Gastrocnemius medialis (tissue), 4 donors: Measurements from ENCODE around the gene IMP4. TPM values are rescaled to one million over a fixed set of nuclear protein-coding genes. Genes with fewer than 3 reads are reported as not detected.

ENCODE experiments used
- ATAC-seq, 2 donors: fragments of 150-250 bp; one replicate each; pipeline ENCODE4 v1.9.1; 2016
- DNase-seq, 2 donors: peaks; one replicate each; pipeline ENCODE4 v3.0.0-alpha.2; 2019
- H3K27ac ChIP-seq, 4 donors: fragments of 200-600 bp; sonication (generic); 1 replicate in 1 of 4; 2 replicates in 3 of 4; pipeline ENCODE4 v1.5.1; 2016 to 2018; ENCODE audit warnings: mild to moderate bottlenecking in 2 of 4, moderate library complexity in 1 of 4
- H3K27me3 ChIP-seq, 3 donors: fragments of 200-600 bp; sonication (generic) in 2 of 3; 1 replicate in 1 of 3; 2 replicates in 2 of 3; pipeline versions ENCODE4 v1.5.1 to v1.6.0; 2016 to 2019; ENCODE audit warnings: mild to moderate bottlenecking in 1 of 3, moderate library complexity in 1 of 3
- H3K36me3 ChIP-seq, 2 donors: fragments of 200-600 bp; sonication (generic) in 1 of 2; one replicate each; pipeline ENCODE4 v1.5.1; 2017 to 2018
- H3K4me1 ChIP-seq, 2 donors: fragments of 200-600 bp; sonication (generic) in 1 of 2; one replicate each; pipeline ENCODE4 v1.5.1; 2016 to 2017; ENCODE audit warnings: mild to moderate bottlenecking in 2 of 2
- H3K4me3 ChIP-seq, 4 donors: fragments of 200-600 bp; sonication (generic) in 3 of 4; 1 replicate in 1 of 4; 2 replicates in 3 of 4; pipeline ENCODE4 v1.5.1; 2016 to 2019; ENCODE audit warnings: mild to moderate bottlenecking in 2 of 4
- H3K9me3 ChIP-seq, 3 donors: fragments of 200-600 bp; sonication (generic) in 2 of 3; 1 replicate in 1 of 3; 2 replicates in 2 of 3; pipeline ENCODE4 v1.5.1; 2016 to 2019
- CTCF ChIP-seq, 5 experiments: fragments of 450-650 bp in 3 of 5; fragments of 200-600 bp in 2 of 5; sonication (generic) in 2 of 5; IDR thresholded peaks in 4 of 5; conservative IDR thresholded peaks in 1 of 5; 1 replicate in 4 of 5; 2 replicates in 1 of 5; pipeline ENCODE4 v1.5.1; 2016 to 2019; ENCODE audit warnings: antibody characterized with exemption in 5 of 5, mild to moderate bottlenecking in 3 of 5, moderate library complexity in 3 of 5
- POLR2A ChIP-seq, 2 donors: fragments of 450-650 bp; IDR thresholded peaks; one replicate each; pipeline ENCODE4 v1.6.1; 2017; ENCODE audit warnings: antibody characterized with exemption in 2 of 2, mild to moderate bottlenecking in 2 of 2, moderate library complexity in 2 of 2
- in situ Hi-C, 4 donors: fragments of 200-750 bp; cut with MboI; loops; one replicate each; pipeline versions ENCODE4 v1.15.0 to v1.8.0; 2017; ENCODE audit warnings: low sequenced_read_pairs in 4 of 4
- intact Hi-C: fragments of 100-400 bp; cut with DNase I; formaldehyde crosslinking; loops from one replicate; pipeline ENCODE4 v1.15.1; 2023; ENCODE audit warnings: low total_unique reads
- total RNA-seq, 4 donors: library from RNA; depleted of rRNA; stranded (reverse); fragments of >200 nt; gene quantifications; one replicate each; pipeline versions ENCODE4 v1.1.0 to v1.2.3, GENCODE V29; 2016

Gene IMP4
- total RNA-seq, 4 donors from 2014 or later = 114 to 179 (median 149) TPM

GRCh38 chr2:130377491-130377890, 34.8 kb downstream of the IMP4 start:
- TF ChIP-seq CTCF (IDR thresholded peaks at IDR 0.05 in 4 of 5, conservative IDR thresholded peaks at IDR 0.05 in 1 of 5) = no peak
- no peak for TF ChIP-seq POLR2A (IDR thresholded peaks at IDR 0.05)
- in situ Hi-C loops (no loop called here), intact Hi-C loops (no loop called here)
- H3K4me1 ChIP-seq = no peaks in the 10 kb centered on the region
- DNase-seq (no peak), ATAC-seq (no peak)
- H3K9me3 ChIP-seq = no peaks in the 10 kb centered on the region
- no peaks in the 10 kb centered on the region for H3K36me3 ChIP-seq
- H3K27me3 ChIP-seq = peaks cover 0 to 3% (median 0%) of the 10 kb centered on the region in 3 donors
- no peak overlapping the region for H3K27ac ChIP-seq
- H3K4me3 ChIP-seq = no peak overlapping the region

GRCh38 chr2:130378206-130378897, 35.7 kb downstream of the IMP4 start:
- ATAC-seq (no peak), DNase-seq (no peak)
- no peak overlapping the region for H3K27ac ChIP-seq
- TF ChIP-seq CTCF (IDR thresholded peaks at IDR 0.05 in 4 of 5, conservative IDR thresholded peaks at IDR 0.05 in 1 of 5) (no peak), POLR2A (IDR thresholded peaks at IDR 0.05) (no peak)
- H3K27me3 ChIP-seq = peaks cover 0 to 3% (median 0%) of the 10 kb centered on the region in 3 donors
- intact Hi-C loops (no loop called here), in situ Hi-C loops (no loop called here)
- H3K36me3 ChIP-seq = no peaks in the 10 kb centered on the region
- no peaks in the 10 kb centered on the region for H3K4me1 ChIP-seq
- no peak overlapping the region for H3K4me3 ChIP-seq
- H3K9me3 ChIP-seq = no peaks in the 10 kb centered on the region

- TF ChIP-seq POLR2A (IDR thresholded peaks at IDR 0.05) (no peak), CTCF (IDR thresholded peaks at IDR 0.05 in 4 of 5, conservative IDR thresholded peaks at IDR 0.05 in 1 of 5) (no peak)
- no peak for ATAC-seq
- in situ Hi-C loops = no loop called here
Measured at GRCh38 chr2:130378898-130379214, 36.2 kb downstream of the IMP4 start.

GRCh38 chr2:130380096-130380934, 37.6 kb downstream of the IMP4 start:
- Histone ChIP-seq H3K9me3 (no peaks in the 10 kb centered on the region), H3K27ac (no peak overlapping the region), H3K4me1 (no peaks in the 10 kb centered on the region), H3K4me3 (no peak overlapping the region), H3K36me3 (no peaks in the 10 kb centered on the region), H3K27me3 (no peaks in the 10 kb centered on the region)
- no peak for DNase-seq
- ATAC-seq = no peak
- intact Hi-C loops = no loop called here
- in situ Hi-C loops = no loop called here
- no peak for TF ChIP-seq CTCF (IDR thresholded peaks at IDR 0.05 in 4 of 5, conservative IDR thresholded peaks at IDR 0.05 in 1 of 5)
- TF ChIP-seq POLR2A (IDR thresholded peaks at IDR 0.05) = no peak

More at GRCh38 chr2:130378898-130379214, 36.2 kb downstream of the IMP4 start:
- H3K36me3 ChIP-seq = no peaks in the 10 kb centered on the region
- H3K27ac ChIP-seq = no peak overlapping the region
- H3K4me1 ChIP-seq = no peaks in the 10 kb centered on the region
- no peak for DNase-seq
- no peak overlapping the region for H3K4me3 ChIP-seq
- H3K27me3 ChIP-seq = peaks cover 0 to 3% (median 0%) of the 10 kb centered on the region in 3 donors
- intact Hi-C loops = no loop called here
- H3K9me3 ChIP-seq = no peaks in the 10 kb centered on the region
